Erythroblast (primary cell): ENCODE data around the gene RHEBL1.

Experiments used
- DNase-seq, 2 experiments: peaks; one replicate each; lab custom pipeline; 2025; lab: John Stamatoyannopoulos, UW
- GATA1 ChIP-seq: IDR thresholded peaks from 2 replicates; pipeline ENCODE4 v1.6.1; 2011; ENCODE audit warnings: low read depth, mild to moderate bottlenecking, control low read depth, low read length, moderate library complexity
- POLR2A ChIP-seq: IDR thresholded peaks from 2 replicates; pipeline ENCODE4 v1.6.1; 2011; ENCODE audit warnings: mild to moderate bottlenecking, low read length

Gene RHEBL1

DNA sequence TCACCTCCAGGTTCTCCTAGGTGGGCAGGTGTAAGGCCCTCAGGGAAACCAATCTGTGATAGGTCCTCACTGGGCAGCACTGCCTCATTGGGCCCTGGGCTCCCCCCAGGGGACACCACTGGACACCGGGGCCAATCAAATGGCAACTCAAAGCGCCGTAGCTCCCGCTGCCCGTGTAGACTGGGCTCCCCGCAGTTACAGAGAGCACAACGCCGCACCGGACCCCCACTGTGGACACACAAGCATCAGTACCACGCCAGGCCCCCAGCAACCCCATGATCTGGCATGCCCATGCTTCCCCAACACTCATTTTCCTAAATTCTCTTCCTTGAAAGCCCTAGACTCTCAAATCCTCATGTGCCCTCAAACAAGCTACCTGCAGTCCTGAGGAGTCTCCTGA is 15.3 kb downstream of the RHEBL1 start:
- no peak for DNase-seq
- TF ChIP-seq POLR2A (no peak), GATA1 (no peak)

DNA sequence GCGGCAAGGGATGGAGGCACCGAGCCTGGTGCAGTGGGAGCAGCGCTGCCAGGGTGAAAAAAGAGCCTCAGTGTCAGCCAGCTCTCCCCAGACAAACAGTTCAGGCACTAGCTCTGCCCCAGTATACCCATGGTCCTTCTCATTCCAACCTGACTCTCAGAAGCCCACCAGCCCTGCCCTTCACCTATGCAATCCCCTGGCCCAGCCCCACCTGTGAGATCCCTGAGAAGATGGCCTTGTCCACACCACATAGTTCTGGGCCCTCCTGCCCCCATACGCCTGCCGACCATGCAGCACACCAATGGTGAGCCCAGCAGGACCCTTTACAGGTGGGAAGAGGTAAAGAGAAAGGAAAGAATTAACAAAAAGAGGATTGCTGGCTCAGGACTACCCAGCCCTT is 15.7 kb downstream of the RHEBL1 start:
- no peak for TF ChIP-seq GATA1
- TF ChIP-seq POLR2A: no peak
- no peak for DNase-seq

GRCh38 chr12:49052451-49053208 is 17.1 kb downstream of the RHEBL1 start:
- DNase-seq: no peak
- no peak for TF ChIP-seq GATA1
- no peak for TF ChIP-seq POLR2A

DNA sequence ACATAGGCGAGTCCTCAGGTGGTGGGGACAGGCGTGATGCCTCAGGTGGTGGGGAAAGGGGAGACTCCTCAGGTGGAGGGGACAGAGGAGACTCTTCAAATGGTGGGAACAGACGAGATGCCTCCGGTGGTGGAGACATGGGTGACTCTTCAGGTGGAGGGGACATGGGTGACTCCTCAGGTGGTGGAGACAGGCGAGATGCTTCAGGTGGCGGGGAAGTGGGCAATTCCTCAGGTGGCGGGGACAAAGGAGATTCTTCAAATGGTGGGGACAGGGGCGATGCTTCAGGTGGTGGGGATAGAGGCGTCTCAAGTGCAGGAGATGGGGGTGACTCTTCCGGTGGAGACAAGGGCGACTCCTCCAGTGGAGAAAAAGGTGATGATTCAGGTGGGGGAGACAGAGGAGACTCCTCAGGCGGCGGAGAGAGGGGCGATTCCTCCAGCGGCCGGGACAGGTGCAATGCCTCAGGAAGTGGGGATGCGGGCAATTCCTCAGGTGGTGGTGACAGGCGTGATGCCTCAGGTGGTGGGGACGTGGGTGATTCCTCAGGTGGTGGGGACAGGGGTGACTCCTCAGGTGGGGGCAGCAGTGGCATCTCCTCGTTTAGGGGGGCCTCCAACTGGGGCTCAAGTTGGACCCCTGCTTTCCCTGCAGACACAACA is 17.9 kb downstream of the RHEBL1 start:
- TF ChIP-seq POLR2A: no peak
- no peak for TF ChIP-seq GATA1
- DNase-seq: no peak

DNA sequence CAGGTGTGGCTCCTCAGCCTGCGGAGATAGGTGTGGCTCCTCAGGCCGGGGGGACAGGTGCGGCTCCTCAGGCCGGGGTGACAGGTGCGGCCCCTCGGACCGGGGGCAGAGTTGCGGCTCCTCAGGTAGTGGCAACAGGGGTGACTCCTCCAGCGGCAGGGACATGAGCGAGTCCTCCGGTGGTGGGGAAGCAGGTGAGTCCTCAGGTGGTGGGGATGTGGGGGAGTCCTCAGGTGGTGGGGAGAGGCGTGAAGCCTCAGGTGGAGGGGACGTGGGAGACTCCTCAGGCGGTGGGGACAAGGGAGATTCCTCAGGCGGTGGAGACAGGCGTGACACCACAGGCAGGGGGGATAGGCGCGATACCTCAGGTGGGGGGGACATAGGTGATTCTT is 18.4 kb downstream of the RHEBL1 start:
- no peak for TF ChIP-seq POLR2A

DNA sequence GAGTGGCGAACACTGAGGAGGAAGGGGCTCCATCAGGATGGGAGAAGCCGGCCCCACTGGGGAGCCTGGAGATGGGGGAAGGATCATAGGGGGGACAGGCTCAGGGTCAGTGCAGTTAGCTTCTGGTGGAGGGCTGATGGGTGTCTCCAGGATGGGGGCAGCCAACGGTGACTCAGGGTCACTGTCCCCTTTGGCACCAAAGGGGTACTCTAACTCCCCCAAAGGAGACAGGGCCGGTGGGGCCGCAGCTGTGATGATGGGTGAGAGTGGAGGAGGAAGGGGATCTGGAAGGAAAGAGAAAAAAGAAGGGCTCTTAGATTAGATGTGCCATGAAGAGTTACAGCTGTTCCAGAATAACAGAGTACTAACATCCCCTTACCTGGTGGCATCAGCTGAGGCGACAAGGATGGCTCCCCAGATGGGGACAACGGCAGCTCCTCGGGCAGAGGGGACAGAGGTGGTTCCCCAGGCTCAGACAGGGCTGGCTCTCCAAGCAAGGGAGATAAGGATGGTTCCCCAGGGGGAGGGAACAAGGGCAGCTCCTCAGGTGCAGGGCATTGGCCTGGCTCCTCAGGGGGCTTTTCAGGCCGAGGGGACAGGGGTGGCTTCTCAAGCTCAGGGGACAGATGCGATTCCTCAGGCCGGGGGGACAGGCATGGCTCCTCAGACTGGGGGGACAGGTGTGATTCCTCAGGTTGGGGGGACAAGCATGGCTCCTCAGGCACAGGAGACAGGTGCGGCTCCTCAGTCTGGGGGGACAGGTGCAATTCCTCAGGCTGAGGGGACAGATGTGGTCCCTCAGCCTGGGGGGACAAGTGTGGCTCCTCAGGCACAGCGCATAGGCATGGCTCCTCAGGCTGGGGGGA is 19.0 kb downstream of the RHEBL1 start:
- no peak for TF ChIP-seq POLR2A
- TF ChIP-seq GATA1: no peak
- DNase-seq: no peak

More for the DNA sequence above, 18.4 kb downstream of the RHEBL1 start:
- DNase-seq: no peak

DNA sequence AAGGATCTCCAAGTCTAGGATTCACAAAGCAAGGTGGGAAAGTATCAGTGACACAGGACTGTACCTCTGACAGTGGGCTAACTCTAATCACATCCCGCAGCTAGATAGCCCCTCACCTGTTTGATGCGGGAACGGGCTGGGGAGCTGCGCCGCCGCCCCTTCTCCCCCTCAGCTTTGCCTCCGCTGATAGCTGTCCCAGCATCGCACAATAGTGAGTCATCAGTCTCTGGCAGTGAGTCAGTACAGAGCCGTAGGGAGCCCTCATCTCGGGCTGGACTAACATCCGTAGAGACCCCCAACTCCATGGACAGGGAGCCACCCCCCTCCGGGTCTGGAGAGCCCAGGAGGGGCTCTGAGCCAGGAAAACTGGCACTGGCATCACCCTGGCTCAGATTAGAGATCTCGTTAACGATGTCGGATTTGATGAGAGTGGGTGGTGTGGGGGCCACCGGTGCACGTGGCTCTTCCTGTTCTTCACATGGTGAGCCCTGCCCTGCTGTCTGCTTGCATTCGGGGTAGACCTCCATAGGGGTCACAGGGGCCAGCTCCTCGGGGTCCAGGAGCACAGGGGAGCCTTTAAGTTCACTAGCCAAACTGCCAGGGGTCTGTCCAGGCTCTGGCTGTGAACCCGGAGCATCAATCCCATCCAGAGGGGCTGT is 20.1 kb downstream of the RHEBL1 start:
- no peak for TF ChIP-seq POLR2A
- TF ChIP-seq GATA1: no peak
- DNase-seq: no peak

GRCh38 chr12:49048953-49049352 is 20.8 kb downstream of the RHEBL1 start:
- no peak for TF ChIP-seq POLR2A
- TF ChIP-seq GATA1: no peak
- no peak for DNase-seq

DNA sequence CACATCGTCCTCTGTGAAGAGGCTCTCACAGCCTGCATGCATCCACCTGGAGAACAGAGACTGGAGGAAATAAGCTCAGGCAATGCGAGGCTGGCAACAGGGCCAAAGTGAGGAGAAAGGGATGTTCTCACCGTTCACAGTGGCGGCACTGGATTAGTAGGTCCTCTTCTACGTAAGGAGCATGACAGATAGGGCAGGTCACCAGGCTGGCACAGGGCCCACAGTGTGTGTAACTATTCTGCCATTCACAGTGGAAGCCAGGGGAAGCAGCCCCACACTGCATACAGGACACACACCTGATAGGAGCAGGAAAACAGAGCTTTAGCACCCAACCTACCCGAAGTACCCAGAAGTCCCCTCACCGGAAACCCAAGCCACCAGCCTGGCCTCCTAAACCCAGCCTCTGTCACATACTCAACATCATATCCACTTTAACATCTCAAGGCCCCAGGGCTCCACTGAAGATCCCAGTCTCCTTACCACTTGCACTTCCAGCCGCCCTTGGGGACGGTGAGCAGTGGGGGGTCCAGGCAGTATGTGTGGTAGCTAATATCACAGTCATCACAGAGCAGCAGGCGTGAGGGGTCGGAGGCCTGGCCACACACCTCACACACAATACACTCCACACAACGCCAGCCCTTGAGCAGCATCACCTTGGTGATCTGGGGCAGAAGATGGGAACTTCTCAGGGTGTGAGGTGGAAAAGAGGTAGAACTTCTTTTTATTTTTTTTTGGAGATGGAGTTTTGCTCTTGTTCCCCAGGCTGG is 23.5 kb downstream of the RHEBL1 start:
- DNase-seq: no peak
- TF ChIP-seq GATA1 (no peak), POLR2A (no peak)

DNA sequence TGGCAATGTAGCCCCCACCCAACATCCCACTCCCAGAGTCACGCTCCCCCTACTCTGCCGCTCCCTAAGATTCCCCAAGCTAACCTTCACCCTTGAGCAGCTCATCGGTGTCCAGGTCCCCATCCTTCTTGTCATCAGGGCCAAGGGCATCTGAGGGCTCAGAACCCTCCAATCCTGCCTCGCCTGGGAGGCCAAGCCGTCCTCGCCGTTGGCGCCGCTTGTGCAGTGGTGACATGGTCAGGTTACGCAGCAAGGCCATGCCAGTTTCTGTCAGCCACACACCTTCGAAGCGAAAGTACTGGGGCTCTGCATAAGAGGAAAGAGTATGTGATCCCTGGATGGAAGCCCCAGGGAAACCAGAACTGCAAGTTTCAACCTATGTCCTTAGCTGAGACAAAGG is 25.1 kb downstream of the RHEBL1 start:
- no peak for TF ChIP-seq POLR2A
- TF ChIP-seq GATA1: no peak

DNA sequence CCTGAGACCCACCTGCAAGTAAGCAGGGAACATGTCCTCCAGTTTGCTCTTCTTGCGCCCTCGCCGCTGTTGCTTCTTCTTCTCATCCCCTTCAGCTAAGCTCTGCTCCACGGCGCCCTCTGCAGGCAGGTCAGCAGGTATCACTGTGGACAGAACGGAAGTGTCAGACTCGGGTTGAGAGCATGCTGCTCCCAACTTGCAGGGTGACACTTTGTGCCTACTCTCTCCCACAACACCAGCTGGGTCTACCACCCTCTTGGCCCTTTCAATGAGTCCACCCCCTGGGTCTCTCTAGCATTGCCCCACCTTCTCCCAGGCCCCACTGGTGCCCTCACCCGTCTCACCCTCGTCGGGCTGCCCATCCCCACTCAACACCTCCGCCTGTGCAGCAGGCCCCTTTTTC is 25.9 kb downstream of the RHEBL1 start:
- no peak for TF ChIP-seq POLR2A
- TF ChIP-seq GATA1: no peak
- DNase-seq: peak; percentile 79 to 86

More for the DNA sequence above, 25.1 kb downstream of the RHEBL1 start:
- DNase-seq: no peak

GRCh38 chr12:49043241-49043640 is 26.5 kb downstream of the RHEBL1 start:
- no peak for DNase-seq
- TF ChIP-seq POLR2A: no peak
- TF ChIP-seq GATA1: no peak
